Measurements from ENCODE around the gene NECTIN1. TPM values are rescaled to one million over a fixed set of nuclear protein-coding genes. Genes with fewer than 3 reads are reported as not detected.

The NECTIN1 gene
- total and polyA plus RNA-seq, 2 of the 13 experiments (the other 11 are each of a cell fraction or from before 2014, with no cell fraction given) = 3.9 to 7.3 TPM

- TF ChIP-seq ZNF318 (CRISPR knock-in tag; IDR thresholded peaks at IDR 0.05) (no peak), AFF4 (CRISPR knock-in tag; IDR thresholded peaks at IDR 0.05) (no peak), TEF (CRISPR knock-in tag; IDR thresholded peaks at IDR 0.05) (no peak)
- TF ChIP-seq, protein P1, sequence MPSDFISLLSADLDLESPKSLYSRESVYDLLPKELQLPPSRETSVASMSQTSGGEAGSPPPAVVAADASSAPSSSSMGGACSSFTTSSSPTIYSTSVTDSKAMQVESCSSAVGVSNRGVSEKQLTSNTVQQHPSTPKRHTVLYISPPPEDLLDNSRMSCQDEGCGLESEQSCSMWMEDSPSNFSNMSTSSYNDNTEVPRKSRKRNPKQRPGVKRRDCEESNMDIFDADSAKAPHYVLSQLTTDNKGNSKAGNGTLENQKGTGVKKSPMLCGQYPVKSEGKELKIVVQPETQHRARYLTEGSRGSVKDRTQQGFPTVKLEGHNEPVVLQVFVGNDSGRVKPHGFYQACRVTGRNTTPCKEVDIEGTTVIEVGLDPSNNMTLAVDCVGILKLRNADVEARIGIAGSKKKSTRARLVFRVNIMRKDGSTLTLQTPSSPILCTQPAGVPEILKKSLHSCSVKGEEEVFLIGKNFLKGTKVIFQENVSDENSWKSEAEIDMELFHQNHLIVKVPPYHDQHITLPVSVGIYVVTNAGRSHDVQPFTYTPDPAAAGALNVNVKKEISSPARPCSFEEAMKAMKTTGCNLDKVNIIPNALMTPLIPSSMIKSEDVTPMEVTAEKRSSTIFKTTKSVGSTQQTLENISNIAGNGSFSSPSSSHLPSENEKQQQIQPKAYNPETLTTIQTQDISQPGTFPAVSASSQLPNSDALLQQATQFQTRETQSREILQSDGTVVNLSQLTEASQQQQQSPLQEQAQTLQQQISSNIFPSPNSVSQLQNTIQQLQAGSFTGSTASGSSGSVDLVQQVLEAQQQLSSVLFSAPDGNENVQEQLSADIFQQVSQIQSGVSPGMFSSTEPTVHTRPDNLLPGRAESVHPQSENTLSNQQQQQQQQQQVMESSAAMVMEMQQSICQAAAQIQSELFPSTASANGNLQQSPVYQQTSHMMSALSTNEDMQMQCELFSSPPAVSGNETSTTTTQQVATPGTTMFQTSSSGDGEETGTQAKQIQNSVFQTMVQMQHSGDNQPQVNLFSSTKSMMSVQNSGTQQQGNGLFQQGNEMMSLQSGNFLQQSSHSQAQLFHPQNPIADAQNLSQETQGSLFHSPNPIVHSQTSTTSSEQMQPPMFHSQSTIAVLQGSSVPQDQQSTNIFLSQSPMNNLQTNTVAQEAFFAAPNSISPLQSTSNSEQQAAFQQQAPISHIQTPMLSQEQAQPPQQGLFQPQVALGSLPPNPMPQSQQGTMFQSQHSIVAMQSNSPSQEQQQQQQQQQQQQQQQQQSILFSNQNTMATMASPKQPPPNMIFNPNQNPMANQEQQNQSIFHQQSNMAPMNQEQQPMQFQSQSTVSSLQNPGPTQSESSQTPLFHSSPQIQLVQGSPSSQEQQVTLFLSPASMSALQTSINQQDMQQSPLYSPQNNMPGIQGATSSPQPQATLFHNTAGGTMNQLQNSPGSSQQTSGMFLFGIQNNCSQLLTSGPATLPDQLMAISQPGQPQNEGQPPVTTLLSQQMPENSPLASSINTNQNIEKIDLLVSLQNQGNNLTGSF (CRISPR knock-in tag; IDR thresholded peaks at IDR 0.05) = no peak
Measured at GRCh38 chr11:119664701-119665420, 64.1 kb downstream of the NECTIN1 start (continued).

Data from HepG2 (cell line).